GM18858 (cell line): ENCODE data around the gene PARD3.

Source experiments
- ATAC-seq: cut with Tn5 transposase; IDR thresholded peaks from one replicate; pipeline ENCODE4 v1.9.1; 2021; ENCODE audit not compliant: unreplicated experiment

PARD3 gene

DNA sequence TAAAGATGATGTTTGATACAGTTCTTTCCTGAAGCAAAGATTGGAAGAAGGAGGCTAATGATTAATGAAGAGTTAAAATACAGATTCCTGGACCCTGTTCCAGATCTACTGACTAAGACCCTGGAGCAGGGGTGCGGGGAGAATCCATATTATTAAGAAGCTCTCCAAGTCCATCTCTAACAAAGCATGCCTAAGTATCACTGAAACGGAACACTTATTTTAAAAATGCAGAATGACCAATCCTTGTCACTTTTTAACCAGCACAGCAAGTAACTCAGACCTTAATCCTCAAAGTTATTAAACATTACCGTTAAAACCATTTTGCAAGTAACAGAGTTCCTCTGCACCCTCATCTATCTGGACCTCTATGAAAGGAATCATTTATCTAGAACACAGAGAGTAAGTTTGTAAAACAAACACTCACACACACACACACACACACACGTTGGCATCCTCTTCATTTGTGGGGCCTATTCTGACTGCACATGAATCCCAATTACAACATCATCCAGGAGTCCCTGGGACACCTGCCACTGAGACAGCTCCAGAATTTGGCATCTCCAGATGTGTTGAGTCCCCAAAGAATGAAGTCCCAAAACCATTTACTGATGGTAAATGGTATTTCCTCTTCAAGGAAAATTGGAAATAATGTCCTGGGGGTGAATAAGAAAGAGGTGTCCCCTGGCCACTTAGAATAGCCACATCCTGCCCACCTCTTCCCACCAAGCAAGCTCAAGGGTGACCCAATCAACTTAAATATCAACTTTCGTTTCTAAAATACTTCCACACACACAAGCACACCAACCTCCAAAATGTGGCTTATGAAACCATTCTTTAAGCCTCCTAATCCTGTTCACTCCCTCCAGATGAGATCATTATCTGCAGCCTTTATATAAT, 117.5 kb downstream of the PARD3 start:
- ATAC-seq = no peak

DNA sequence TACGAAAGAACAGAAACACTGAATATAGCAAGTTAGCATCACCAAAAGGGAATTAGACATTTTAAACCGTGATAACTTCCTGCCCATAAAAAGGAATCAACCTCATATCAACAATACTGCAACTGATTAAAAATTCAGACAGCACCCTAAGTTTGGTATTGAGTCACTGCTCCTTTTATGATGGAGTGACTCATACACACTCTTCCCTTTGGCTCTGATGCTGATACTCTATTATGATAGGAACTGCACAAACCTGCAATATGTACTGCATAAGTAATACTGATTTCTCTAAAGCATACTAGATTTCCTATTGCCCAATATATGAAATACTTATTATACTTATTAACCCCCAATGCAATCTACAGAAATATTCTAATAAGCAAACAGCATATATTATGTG, 118.7 kb downstream of the PARD3 start:
- no peak for ATAC-seq

DNA sequence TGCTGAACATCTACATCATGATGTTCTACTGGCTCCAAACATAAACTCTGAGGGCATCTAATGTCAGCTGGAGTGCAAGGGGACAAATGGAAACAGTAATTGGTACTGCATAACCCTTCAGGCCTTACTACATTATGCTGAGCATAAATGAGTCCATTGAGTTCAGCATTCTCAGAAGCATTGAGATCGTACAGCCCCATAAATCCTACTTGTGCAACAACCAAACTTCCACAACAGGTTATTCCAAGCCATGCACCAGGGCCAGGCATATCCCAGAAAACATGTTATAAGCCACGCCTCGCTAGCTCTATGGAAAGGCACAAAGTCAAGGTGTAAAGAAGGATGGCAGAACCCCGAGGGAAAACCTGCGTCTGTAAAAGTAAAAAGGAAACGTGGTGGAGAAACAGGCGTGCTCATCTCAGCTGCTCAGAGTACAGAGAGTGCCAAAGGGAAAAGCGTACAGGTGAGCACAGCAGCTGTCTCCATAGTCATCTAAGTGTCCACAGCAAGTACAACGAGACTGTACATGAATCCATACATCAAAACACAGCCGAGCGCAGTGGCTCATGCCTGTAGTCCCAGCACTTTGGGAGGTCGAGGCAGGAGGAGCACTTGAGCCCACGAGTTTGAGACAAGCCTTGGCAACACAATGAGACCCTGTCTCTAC, 124.6 kb downstream of the PARD3 start:
- ATAC-seq = no peak

DNA sequence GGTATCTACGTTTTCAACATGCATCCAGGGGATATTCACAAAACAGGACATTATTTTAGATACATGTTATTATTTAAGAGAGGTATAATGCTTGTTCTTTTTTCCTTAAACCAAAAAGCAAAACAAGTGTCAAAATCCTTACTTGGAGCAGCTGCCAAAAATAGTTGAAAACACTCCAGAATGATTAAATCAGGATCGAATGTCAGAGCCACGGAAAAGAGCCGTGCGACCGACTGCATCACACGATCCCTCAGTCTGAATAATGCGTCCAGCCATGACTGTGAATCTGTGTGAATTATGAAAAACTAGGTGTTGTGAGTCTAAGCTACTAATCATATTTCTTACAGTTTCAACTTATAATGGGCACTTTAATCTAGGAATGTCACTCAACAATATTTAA, 126.0 kb downstream of the PARD3 start:
- ATAC-seq = no peak

DNA sequence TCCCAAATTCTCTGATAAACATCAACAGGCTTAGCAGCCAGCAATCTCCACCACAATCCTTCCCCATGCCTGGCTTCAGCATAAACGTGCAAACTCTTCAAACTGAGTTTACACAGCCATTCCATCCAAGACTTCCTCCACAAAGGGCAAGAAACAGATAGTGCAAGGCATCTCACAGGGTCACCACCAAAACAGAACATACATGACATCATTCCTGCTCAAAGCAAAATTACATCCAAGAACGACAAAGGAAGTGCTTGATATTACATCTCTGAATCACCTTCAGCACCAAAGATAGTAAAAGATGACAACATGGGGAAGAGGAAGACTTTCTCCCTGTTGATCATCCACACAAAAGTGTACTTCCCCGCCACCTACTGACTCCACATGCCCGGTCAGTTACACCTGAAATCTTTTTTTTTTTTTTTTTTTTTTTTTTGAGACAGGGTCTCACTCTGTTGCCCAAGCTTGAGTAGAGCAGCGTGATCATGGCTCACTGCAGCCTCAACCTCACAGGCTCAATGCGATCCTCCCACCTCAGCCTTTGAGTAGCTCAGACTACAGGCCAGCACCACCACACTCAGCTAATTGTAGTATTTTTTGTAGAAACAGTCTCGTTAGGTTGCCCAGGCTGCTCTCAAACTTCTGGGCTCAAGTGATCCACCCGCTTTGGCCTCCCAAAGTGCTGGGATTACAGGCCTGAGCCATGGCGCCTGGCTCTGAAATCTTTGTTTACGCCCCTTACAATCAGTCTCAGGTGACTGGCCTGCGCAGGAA, 127.5 kb downstream of the PARD3 start:
- ATAC-seq = no peak

DNA sequence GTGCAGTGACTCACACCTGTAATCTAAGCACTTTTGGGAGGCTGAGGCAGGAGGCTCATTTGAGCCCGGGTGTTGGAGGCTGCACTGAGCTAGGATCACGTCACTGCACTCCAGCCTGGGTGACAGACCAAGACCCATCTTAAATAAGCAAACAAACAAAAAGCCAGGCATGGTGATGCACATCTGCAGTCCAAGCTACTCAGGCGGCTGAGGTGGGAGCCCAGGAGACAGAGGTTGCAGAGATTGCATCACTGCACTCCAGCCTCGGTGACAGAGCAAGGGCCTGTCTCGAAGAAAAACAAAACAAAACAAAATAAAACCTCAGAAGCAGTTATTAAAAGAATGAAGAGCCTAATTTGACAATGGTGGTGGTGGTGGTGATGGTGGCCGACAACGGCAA, 132.5 kb downstream of the PARD3 start:
- ATAC-seq = no peak

DNA sequence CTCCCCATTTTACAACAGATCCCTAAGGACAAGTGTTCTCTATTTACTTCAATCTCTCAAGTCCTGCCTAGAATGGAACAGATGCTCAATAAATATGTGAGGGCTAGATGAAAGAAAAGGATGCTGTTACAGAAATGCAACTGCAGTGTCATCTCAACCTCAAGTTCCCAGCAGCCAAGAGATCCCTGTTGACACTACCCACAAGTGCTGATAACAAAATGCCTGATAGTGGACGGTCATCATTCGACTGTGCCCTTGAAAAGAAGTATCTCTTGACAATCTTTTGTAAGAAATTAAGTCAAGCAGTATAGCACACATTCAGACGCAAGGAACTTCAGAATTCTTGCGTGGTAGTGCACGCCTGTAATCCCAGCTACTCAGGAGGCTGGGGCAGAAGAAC, 133.2 kb downstream of the PARD3 start:
- no peak for ATAC-seq

DNA sequence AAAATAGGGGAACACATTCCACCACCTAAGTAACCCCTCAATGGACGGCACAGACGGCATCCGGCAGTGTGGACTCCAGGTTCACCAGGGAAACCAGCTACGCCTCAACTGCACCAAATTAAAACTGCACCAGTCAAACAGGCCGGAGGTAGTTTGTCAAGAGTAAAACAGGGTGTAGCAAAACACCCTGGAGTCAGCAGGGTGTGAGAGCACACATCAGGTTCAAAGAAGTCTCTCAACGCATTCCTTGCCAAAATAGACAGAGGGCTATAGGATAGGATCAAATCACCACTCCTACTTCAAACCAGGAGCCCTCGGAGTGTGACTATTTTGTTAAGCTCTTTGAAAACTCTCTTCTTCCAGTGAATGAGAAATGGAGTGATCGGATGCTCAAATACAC, 135.9 kb downstream of the PARD3 start:
- ATAC-seq = no peak

DNA sequence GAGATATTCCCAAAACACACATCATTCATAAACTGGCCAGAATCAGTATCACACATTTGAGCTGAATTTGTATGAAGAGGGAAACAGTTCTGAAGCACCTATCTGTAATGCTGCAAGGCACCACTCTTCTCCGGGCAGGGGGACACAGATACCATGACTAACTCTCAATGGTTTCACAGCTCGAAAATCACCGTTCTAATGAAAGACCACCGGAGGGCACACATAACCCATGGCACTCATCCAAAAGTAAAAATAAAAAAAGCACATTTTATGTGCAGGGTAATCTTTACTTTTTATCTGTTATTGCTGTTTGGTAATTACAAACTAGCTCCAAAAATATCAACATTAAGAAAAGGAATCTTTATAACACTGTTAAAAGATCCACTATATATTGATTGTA, 137.5 kb downstream of the PARD3 start:
- ATAC-seq = no peak

DNA sequence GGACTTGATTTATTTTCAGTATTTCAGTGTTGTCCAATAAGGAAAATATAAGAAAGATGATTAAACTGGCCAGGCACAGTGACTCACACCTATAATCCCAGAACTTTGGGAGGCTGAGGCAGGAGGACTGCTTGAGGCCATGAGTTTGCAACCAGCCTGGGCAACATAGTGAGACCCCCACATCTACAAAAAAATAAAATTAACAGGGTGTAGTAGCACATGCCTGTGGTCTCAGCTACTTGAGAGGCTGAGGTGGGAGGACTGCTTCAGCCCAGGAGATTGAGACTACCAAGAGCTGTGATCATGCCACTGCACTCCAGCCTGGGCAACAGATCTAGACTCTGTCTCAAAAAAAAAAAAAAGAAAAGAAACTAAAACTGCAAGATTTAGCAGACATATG, 138.0 kb downstream of the PARD3 start:
- no peak for ATAC-seq

DNA sequence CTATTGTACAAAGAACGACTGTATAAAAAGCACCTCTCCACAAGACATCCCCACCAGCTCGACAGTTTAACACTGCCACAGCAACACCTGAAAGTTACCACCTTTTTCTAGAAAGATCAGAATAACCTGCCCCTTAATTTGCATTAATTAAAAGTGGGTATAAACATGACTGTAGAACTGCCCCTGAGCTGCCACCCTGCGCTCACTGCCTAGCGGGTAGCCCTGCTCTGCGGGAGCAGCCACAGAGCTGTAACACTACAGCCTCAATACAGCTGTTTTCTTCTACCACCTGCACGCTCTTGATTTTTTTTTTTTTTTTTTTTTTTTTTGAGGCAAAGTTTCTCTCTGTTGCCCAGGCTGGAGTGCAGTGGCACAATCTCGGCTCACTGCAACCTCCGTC, 140.9 kb downstream of the PARD3 start:
- no peak for ATAC-seq

DNA sequence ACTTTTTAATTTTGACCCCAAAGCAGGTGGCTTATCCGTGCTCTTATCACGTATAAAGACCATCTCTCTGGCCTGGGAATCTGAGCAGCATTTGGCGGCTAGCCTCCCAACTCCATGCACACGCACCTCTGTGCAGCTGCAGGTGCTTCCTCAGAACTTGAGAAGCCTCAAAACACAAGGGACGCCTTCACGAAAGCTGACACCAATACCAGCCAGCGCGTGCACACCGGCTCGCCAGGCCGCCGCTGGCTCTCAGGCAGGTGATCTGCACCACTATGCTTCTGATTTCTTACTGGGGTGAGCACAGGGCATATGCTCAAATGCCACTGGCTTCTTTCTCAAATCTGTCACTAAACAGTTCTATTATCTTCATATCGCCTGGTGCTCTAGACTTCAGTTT, 145.0 kb downstream of the PARD3 start:
- ATAC-seq = no peak

DNA sequence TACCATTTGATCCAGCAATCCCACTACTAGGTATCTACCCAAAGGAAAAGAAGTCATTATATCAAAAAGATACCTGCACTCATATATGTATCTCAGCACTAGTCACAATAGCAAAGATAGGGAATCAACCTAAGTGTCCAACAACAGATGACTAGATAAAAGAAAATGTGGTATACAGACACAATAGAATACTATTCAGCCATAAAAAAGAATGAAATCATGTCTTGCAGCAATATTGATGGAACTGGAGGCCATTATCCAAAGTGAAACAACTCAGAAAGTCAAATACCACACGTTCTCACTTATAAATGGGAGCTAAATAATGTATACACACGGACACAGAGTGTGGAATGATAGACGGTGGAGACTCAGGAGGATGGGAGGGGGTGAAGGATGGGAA, 146.0 kb downstream of the PARD3 start:
- ATAC-seq = no peak

DNA sequence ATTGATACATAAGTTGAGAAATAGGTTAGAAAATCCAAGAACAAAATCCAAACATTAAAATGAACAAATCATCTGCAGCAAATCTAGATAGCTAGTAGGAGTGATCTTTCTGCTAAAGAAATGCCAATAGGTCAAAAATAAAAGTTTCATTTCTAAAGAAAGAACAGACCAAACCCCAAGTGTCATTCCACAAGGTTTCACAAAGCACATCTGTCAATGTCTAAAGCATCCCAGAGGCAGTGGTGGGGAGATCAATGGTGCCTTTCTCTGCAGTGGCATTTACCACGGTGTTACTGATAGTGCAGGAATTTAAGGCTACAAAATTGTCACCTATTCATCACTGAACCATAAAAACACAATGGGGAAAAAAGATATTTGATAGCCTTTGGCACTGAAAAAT, 147.9 kb downstream of the PARD3 start:
- ATAC-seq = no peak

DNA sequence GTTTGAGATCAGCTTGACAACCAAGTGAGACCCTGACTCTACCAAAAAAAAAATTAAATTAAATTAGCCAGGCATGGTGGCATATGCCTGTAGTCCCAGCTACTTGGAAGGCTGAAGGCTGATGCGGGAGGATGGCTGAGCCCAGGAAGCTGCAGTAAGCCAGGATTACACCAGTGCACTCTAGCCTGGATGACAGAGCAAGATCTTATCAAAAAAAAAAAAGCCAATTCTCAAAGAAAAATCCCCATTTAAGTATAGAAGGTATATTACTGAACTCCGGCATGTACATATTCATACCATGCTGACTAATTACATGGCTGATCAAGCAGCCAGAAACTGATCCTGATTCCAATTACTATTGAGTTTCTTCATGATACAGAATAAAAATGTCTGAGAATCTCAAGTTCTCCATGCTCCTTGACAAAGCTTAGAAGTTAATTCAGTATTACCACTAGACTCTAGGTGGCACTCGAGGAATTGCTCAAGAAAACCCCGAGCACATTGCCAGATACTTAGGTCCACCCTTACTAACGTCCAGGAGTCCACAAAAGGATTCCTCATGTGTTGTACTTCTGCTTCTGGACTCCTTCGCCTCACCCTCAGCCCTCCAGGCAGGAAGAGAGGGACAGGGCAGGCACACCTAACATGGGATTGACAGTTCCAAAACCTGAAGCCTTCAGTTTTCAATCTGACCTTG, 148.9 kb downstream of the PARD3 start:
- ATAC-seq = no peak

DNA sequence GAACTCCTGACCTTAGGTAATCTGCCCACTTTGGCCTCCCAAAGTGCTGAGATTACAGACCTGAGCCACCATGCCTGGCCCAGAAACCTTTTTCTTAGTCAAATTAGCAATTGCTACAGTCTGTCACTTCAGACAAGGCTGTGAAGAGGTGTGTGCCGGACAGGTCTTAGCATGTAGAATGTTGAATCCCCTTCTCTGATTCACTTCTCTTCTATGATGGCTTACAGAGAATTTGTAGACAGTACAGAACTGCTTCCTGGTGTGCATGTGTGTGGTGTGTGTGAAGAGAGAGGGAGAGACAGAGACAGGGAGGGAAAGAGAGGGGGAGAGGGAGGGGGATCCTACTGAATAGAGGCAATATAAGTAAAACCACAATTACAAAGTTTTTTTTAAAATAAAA, 150.4 kb downstream of the PARD3 start:
- ATAC-seq = no peak

DNA sequence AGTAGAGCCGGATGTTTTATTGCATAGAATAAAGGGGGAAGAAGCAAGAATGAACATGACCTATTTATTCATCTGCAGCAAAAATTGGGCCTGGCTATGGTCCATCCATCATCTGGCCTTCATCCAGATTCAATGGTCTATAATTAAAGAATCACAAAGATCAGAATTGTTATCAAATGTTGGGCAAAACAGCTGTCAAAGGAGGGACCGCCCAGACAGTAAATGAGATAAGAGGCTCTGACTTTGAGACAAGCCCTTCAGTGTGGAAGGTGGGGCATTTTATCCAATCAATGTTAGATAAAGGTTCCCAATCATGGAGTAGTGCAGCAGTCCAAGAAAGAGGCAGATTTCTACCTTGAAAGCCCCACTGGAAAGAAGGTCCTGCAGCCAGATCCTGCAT, 153.5 kb downstream of the PARD3 start:
- ATAC-seq = no peak

DNA sequence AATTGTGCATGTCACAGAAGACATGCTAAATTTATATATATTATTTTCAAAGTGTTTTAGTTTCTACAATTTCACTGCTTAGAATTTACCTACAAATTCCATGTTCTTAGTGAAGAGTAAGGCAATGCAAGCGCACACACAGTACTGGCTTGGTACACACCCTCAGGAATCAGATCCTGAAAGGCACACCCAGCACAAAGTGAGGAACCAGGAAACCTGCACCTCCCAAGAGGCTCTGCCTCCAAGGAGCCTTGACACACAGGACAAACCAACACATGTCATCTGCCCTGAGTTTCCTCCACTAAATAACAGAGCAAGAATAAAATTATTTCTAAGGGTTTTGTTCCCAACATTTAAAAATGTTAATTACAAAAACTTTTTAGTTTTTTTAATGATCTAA, 156.2 kb downstream of the PARD3 start:
- ATAC-seq = no peak

DNA sequence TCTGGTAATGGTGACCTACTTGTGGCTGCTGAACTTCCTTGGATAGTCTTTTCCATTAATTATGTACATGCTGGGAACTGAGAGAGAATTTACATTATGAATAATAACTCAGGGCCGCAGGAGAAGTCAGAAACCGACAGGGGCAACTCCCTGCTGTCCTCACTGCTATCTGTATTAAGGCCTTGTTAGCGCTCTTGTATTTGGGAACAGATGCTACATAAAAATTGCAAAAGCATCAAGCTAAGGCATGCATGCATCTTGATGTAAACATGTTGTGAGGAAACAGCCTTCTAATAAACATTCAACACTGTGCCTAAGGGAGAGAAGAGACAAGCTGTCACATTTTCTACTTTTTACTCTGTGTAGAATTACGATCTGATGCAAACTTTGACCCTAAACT, 158.4 kb downstream of the PARD3 start:
- no peak for ATAC-seq

DNA sequence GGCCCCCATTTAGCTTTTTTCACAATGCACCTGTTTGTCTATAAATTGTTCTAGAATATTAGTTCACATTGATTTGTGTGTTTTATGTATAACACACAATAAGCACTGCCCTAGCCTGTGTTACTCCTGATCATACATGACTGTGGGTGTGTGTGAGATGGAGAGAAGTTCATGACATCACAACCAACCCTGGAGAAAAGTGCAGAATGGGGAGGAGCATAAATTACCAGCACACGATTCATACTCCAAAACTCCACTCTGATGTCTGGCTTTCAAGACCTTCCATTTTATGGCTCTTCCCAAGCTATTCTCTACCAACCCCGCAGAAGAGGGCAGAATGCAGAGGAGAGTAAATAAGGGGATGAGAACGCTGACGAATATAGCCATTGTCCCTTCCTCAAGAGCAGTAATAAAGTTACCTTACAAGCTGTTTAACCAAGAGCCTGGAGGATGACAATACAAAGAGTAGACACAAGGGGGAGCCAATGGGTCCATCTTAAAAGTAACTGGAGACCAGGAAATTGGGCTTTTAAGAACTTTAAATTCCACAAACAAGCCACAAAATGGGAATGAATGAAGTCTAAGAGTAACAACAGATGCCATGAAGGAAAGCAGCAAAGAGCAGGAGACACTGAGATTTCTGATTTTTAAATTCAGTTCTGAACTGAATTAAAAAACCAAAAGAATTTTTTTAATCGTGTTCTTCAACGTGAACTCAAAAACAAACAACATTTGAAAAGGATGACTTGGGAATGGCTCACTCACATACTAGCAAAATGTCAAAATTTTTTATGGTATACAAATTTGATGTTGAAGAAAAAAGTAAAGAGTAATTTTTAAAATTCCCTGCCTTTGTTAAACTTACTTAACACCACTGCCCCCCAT, 159.6 kb downstream of the PARD3 start:
- ATAC-seq = no peak
